Measurements from ENCODE around the gene ASB15.
A peak's percentile ranks its signal among the peaks of the same experiment; 100 is the strongest.
"Not testable (repeated sequence)": the region's sequence is repeated elsewhere in the genome, so short reads cannot be mapped to it uniquely, and the experiment has no call there.

Gene ASB15

DNA sequence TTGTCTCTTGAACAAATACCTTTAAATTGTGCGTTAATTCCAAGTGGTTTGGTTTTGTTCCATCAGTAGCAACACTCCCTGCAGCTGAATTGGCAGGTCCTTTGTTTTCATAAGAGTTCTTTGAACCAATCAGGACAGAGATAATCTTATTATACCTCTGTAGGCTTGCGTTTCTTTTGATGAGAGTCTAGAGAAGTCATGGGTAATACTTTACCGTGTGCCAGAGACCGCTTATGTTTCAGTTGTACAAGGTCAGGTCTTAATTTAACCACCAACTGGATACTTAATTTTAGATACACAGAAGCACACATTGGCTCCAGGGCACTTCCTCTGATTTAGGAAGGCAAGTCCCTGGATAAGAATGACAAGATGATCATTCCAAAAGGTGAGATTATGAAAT lies at the start of gene ASB15:
Gene ASB15 (plus strand): TSS at position 292 of the 400 bp plus-strand sequence. CDS start 12,682 bp downstream, outside the sequence.
- DNase-seq = no peak

DNA sequence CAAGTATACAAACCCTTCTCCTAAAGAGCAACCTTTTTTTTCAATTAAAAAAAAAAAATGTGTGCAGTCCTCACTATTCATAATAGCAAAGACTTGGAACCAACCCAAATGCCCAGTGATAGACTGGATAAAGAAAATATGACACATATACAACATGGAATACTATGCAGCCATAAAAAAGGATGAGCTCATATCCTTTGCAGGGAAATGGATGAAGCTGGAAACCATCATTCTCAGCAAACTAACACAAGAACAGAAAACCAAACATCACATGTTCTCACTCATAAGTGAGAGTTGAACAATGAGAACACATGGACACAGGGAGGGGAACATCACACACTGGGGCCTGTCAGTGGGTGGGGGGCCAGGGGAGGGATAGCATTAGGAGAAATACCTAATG lies 49.5 kb upstream of the ASB15 start:
- DNase-seq = not testable (repeated sequence)

DNA sequence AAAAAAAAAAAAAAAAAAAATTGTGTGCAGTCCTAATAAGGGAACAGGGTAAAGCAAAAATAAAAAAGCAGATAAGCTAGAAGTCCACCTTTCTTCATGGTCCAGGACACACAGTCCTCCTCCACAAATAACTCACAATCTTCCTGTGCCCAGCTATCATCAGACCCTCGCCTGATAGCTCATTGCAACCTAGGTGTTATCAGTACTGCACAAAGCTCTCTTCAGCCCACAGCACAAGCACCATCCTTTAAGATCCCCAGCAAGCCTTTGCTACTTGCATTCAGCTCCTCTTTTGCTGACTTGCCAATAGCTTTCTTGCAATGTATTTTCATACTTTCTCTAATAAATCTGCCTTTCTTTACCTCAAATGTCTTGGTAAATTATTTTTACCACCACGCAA lies 49.0 kb upstream of the ASB15 start:
- no peak for DNase-seq

DNA sequence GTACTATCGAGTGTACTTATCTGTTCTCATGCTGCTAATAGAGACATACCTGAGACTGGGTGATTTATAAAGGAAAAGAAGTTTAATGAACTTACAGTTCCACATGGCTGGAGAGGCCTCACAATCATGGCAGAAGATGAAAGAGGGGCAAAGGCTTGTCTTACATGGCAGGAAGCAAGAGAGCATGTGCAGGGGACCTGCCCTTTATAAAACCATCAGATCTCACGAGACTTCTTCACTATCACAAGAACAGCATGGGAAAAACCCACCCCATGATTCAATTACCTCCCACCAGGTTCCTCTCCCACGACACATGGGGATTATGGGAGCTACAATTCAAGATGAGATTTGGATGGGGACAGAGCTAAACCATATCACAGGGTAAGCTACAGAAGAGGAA lies 48.5 kb upstream of the ASB15 start:
- no peak for DNase-seq

DNA sequence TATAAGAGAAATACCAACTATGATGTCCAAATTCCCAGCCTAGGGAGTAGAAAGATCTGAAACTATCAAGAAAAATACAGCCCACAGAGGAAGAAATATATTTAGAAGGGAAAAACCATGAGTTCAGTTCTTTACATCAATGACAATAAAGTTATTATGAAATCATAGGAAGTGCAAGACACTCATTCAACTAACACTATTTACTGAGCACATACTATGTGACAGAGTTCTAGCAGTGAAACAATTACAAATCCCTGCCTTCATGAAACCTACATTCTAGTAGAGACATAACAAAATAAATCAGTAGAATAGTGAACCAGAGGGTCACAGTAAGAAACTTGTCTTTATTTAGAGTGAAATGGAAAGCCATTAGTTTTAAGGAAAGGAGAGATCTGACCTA lies 46.1 kb upstream of the ASB15 start:
- DNase-seq = no peak

DNA sequence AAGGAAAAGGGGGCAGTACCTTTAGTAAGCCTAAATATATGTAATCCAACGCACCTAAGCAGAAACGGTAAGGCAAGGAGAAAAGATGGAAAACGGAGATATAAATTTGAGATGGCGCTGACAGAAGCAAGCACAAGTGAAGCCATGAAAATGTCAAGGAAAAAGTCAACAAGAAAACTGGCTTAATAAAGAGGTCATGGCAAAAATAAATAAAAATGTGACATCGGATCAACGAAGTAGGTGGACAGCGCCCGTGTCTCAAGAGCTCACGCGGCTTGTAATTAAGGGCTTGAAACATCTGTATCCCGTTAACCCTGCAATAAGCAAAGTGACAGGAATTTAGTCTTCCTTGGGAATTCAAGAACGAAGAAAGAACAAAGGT lies 44.6 kb upstream of the ASB15 start:
- no peak for DNase-seq

DNA sequence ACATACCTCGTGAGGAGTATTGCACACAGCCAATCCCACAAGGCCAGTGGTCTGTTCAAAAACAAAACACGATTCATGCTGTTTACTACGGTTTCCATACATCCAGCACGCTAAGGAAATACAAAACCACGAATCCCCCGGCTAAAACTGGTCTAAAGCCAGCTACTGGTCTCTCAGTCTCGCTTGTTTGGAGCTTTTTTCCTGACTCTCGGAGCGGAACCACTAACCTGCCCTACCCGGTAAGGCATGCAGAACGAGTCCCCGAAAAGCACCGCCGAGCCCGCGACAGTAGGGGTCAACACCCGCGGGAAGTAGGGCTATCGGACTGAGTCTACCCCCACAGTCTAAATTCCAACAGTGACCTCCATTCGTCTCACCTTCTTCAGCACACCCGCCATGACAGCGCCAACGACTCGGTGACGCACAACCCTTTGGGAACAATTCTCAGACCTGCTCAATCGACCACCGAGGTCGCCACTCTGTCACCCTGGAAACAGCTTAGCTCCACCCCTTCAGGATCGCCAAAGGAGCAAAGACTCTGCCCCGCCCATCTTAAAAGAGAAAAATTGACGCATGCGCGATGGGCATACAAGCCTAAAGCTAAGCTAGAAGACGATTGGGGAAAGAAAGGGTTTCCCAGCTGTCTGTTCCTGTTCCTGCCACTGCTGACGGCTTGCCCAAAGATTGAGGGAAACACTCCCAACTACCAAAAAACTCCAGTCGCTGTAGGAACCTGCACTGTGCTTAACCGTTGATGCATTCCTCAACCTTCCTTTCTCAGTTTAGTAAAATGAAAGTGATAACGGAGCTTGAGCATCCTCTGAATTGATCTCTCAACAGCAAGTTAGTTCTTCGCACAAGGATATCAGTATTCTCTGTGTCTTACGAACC lies 44.0 kb upstream of the ASB15 start, which contains the start of gene NDUFA5:
Gene NDUFA5 (minus strand): TSS at position 421 of the 891 bp plus-strand sequence. CDS start 23 bp downstream, at position 398.
- peak; percentile 96 to 99 for DNase-seq

DNA sequence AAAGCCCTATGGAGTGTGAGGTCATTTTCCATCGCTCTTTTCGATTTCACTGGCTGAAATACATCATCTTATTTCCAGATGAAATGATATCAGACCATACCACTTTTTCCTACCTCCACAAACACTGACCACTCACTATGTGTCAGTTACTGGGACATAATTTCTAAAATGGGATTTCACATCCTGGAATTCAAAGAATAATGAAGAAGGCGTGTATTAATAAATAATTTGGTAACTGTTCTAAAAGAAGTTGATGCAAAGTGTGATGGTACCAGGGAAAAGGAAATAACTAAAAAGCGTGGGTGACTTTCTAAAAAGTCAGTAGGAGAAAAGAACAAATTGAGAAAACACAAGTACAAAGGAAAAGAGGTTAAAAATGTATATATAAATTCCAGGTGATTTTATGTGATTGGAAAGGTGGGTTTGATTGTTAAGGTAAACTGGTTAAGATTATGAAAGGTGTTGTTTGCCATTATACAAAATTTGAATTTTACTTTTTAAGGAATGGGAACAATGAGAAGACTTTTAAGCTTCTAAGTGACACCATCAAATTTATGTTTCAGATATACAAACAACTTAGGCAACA lies 43.2 kb upstream of the ASB15 start:
- DNase-seq = no peak

DNA sequence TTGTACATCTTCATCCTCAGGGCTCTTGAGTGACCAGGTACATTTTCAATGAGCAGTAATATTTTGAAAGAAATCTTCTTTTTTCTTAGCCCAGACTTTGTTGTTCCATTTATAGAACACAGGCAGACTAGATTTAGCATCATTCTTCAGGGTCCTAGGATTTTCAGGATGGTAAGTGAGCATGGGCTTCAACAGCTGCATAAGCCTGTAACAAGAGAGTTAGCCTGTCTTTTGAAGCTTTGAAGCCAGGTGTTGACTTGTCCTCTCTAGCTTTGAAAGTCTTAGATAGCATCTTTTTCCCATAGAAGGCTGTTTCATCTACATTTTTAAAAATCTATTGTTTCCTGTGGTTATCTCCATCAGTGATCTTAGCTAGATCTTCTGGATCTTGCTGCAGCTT lies 39.5 kb upstream of the ASB15 start:
- no peak for DNase-seq

DNA sequence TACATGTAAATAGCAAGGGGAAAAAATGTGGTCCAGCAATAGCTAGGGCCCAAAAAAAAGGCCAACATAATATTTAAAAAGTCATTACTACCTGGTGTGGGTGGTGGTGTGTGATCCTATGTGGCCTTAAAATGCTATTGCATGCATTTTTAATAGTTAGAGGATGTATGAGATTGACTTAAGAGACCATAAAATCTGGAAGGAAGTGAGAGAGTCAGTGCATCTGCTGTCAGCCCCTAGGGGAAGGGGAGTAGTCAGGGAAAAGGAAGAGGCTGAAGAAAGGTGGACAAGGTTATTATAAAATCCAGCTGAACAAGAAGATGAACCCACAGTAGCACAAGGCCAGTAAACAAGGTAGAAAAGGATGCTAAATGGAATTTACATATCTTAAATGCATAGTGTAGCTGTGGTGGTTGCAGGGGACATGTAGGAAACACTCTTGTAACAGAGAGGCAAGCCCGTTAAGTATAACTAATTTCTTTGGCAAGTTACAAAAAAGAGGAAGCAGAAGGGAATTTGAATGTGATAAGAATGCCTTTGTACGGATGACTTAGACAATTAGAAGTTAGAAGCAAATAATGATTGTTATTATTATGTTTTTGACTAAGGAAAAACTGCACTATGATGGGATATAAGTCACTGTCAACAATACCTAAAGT lies 32.1 kb upstream of the ASB15 start:
- no peak for DNase-seq

DNA sequence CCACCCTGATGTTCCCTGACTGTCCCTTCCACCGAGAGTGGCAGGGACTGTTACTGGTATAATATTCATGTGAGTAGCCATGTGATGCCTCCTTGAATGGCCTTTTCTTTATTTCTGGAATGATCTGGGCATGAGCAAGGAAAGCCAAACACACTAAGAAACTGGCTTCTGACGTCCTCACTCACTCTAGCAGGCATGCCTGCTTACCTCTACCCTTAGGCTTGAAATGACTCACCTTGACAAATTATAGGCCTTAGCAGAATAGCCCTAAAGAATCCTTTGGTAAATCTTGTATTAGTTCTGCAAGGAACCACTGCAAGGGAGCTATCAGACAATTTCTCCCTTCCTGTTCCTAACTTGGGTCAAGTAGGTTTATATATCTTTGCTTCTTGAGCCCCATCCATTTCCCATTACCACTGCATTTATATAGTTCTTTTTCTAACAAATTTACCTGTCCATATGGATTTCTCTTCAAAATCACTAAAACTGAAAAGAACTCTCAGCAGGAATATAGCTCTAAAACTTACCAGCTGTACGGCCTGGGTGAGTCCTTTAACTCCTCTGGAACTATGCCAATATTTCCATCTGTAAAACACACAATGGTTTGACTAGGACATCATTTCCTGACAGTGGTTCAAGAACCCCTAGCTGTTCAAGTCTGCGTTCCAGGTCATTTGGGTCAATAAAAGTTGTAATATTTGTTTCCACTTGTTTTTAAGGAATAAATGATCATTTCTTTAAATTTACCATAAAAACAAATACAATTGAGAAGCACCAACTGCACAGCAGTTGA lies 31.0 kb upstream of the ASB15 start:
- DNase-seq = peak in 1 of 2 experiments; percentile 13

DNA sequence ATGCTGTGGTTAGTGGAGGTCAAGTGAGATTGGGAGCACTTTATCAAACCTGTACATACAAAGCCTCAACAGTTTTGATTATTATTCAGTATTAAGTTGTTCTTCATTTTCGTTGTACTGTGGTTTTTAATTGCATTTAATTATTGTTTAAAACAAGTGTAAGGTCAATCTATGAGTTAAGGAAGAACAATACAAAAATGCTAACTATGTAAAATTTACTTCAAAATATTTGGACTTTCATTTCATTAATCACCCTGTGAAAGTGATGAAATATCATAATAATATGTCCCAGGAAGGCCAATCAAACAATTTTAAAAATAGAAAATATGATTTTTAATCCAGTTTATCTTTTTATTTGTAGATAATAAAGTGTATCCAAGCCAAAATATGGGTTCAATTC lies 30.4 kb upstream of the ASB15 start:
- no peak for DNase-seq

DNA sequence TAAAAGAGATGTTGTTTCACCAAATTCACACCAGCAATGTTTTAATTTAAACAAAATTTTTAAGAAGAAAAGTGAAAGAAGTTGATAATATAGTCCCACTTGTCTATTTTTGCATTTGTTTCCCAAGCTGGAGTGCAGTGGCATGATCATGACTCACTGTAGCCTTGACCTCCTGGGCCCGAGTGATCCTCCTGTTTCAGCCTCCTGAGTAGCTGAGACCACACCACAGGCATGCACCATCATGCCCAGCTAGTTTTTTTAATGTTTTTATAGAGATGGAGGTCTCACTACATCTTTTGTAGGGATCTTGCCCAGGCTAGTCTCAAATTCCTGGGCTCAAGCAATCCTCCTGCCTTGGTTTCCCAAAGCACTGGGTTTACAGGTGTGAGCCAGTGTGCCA lies 29.9 kb upstream of the ASB15 start:
- no peak for DNase-seq

DNA sequence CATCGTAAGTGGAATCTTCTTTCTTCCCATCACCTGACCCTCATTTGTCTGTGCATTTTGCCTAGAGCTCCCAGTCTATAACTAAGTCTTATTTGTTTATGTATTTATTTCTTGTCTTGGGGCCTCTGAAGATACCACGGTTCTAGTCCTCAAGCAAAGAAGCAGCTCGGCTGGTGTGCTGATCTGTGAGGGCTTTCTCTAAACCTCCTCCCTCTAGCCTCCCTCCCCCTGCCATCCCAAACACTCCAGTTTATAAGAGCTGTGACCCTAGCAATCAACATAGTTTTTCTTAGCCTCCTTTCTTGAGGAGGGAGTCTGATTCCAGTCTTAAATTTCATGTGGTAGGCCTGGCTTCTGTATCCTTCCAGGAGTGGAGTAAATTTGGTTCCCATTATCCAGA lies 28.3 kb upstream of the ASB15 start:
- no peak for DNase-seq

DNA sequence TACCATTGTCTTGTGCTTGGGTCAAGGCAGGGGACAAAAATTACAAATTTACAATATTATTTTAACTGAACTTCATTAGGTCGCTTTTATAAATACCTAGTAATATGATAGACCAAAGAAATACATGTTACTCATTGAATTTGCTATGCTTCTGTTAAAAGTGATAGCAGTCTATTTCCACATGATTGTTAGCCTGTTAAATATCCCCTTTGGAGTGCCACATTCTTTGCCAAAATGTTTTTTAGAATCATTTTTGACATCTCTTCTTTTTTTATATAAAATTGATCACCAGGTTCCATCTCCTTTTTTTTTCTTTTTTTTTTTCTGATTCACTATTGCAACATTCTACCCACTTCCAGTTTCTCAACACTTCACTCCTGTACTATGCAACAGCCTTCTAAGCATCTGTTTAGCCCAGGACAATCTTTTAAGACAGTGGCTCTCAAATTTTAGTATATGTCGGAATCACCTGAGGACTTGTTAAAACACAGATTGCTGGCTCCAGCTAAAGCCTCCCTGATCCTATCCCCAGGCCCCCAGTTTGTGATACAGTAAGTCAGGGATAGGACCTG lies 27.6 kb upstream of the ASB15 start:
- DNase-seq = no peak

DNA sequence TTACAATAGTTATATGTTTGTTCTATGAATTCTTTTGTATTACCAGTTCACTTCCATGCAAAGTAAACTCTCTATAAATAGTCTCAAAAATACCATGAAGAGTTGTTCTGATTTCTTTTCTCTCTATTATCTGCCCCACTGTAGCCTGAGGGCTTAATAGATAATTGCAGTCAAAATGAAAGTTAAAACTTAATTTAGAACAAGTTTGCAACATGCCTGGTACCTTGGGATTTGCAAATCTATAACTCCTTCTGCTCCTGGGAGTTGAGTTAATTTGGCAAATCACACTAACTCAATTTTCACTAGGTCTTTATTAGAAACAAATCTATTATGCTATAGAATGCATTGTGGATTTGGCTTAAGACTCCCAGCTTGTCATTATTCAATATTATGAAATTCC lies 22.2 kb upstream of the ASB15 start:
- no peak for DNase-seq

DNA sequence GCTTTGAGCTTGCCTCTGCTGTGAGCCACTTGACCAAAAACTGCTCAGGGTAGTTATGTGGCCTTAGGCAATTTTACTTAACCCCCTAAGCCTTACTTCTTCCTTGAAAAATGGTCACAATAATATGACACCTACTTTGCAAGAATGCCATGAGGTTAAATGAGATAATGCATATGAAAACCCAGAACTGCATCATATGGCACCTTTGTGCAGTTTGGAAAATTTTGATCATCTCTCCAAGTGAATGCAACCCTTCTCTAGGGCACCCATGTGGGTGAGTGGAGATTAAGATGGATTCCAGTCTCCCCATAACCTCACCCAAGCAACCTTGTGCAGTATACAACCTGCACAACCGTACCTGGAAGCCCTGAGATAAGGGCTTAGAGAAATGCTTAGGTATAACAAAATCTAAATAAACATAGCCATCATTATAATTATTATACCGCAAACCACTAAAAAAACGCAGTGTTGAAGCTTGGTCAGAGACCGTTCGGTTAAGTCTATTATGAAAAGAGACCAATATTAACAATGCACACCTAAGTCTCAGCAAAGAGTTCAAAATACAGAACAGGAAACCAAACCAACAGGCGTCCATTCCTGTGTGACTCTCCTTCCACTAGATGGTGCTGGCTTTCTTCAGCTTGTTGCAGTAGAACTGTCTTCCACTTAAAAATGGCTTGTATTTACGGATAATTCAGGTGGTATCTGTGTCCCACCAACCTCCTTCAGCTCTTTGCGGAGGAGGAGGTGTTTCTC lies 21.0 kb upstream of the ASB15 start:
- DNase-seq = peak; percentile 3 to 40

DNA sequence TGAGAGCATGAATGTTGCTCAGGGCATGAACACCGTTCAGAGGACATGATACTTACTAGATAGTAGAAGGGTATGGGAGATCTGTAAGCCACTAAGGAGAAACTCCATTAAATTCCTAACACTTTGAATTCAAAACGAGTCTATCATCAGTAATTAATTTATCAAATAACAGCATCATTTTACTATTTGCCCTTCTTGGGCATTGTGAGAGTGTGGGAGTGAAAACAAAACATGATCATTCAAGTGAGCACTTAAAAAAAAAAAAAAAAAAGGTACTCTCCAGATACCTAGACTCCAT lies 20.5 kb upstream of the ASB15 start:
- DNase-seq = no peak

DNA sequence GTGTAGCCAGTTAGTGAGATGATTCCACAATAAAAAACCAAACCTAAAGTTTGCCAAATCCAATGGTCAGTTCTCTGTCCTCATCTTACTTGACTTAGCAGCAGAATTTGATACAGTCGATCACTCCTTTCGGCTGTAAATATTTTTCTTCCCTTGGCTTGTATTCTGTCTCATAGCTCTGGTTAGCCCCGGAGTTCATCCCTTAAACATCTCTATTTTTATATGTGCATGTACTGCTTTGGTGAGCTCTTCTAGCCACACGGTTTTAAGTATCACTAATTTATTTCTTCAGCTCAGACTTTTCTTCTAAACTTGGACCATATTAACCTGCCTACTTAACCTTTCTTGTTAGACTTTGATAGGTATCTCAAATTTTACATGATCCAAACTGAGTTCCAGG lies 17.8 kb upstream of the ASB15 start:
- DNase-seq = no peak

DNA sequence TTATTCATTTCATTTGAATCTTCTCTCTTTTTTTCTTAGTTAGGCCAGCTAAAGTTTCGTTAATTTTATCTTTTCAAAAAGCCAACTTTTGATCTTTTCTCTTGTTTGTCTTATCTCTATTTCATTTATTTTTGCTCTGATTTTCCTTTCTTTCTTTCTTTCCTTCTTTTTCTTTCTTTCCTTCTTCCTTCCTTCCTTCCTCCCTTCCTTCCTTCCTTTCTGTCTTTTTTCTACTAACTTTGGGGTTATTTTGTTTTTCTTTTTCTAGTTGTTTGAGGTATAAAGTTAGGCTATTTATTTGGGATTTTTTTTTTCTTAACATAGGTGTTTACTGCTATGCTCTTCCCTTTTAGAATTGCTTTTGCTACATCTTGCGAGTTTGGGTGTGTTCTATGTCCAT lies 13.2 kb upstream of the ASB15 start:
- no peak for DNase-seq

DNA sequence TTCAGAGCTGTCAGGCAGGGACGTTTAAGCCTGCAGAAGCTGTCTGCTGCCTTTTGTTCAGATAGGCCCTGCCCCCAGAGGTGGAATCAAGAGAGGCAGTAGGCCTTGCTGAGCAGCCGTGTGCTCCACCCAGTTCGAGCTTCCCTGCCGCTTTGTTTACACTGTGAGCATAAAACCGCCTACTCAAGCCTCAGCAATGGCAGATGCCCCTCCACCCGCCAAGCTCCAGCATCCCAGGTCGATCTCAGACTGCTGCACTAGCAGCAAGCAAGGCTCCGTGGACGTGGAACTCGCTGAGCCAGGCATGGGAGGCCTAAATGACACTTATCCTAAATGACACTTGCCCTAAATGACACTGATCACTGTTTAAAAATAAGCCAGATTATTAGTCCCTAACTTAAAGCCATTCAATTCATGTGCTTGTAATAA lies 6.8 kb upstream of the ASB15 start:
- DNase-seq = no peak

DNA sequence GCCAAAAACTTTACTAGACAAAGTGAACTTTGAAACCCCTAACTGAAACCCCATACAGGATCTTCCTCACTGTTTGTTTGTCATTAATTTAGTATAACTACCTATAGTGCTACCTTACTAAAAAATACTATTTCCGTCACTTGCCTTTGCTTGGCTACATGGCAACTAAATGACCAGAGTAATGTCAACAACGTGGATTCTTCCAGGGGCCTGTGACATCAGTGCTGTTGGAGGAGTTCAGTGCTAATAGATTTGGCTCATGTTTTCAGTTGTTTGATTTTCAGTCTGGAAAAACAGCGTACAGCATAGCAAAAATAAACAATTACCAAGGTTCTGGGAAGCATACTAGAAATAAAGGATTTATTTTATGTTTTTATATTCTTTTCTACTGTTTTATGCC lies 3.0 kb upstream of the ASB15 start:
- DNase-seq = no peak
